Bronchial epithelial cell (primary cell): Measurements from ENCODE around the gene NTPCR. TPM values are rescaled to one million over a fixed set of nuclear protein-coding genes. Genes with fewer than 3 reads are reported as not detected.

Source experiments
- DNase-seq: peaks from one replicate; pipeline ENCODE4 v3.0.0-alpha.2; 2010; ENCODE audit warnings: low read depth
- FAIRE-seq: peaks from 2 replicates; lab custom pipeline; 2011; peaks lifted over from hg19 to GRCh38; lab: Jason Lieb, UNC
- H3K27me3 ChIP-seq: 2 replicates; pipeline ENCODE4 v1.5.1; 2011; ENCODE audit warnings: low read length; ENCODE audit not compliant: control insufficient read depth, insufficient read depth
- H3K36me3 ChIP-seq: 2 replicates; pipeline ENCODE4 v1.5.1; 2011; ENCODE audit warnings: low read length; ENCODE audit not compliant: control insufficient read depth, insufficient read depth
- H3K4me3 ChIP-seq: 2 replicates; pipeline ENCODE4 v1.5.1; 2011; ENCODE audit warnings: mild to moderate bottlenecking, low read depth, low read length, control low read depth
- total RNA-seq: library from RNA; depleted of rRNA; stranded (reverse); fragments of >200 nt; gene quantifications from 2 replicates; pipeline ENCODE4 v1.2.1, GENCODE V29; 2014
- TF ChIP-seq, protein P1 (sequence below): IDR thresholded peaks from 2 replicates; pipeline ENCODE4 v1.5.1; 2011; ENCODE audit warnings: mild to moderate bottlenecking, moderate library complexity, low read length, control low read depth, inconsistent platforms; ENCODE audit not compliant: insufficient read depth, severe bottlenecking

NTPCR gene
- total RNA-seq, 1 donor from 2014 or later, result 13.4 TPM

DNA sequence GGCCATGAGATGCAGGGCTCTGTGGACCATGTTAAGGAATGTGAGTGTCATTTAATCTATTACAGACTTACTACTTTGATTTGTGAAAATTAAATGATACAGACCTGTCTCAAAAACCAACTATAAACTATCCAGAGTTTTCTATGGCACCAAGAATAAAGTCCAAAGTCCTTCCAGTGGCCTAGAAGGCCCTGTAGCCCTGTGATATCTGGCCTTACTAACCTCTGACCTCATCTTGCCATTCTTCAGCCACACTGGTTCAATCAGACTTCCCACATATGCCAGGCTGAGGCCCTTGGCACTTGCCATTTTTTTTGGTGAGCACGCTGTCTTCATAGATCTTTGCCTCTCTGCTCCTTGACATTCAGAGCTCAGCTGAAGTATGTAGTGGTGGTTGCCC is 7.7 kb downstream of the NTPCR start:
- no peak for FAIRE-seq
- H3K4me3 ChIP-seq, result no peak overlapping the region
- no peaks in the 10 kb centered on the region for H3K27me3 ChIP-seq
- TF ChIP-seq, protein P1, sequence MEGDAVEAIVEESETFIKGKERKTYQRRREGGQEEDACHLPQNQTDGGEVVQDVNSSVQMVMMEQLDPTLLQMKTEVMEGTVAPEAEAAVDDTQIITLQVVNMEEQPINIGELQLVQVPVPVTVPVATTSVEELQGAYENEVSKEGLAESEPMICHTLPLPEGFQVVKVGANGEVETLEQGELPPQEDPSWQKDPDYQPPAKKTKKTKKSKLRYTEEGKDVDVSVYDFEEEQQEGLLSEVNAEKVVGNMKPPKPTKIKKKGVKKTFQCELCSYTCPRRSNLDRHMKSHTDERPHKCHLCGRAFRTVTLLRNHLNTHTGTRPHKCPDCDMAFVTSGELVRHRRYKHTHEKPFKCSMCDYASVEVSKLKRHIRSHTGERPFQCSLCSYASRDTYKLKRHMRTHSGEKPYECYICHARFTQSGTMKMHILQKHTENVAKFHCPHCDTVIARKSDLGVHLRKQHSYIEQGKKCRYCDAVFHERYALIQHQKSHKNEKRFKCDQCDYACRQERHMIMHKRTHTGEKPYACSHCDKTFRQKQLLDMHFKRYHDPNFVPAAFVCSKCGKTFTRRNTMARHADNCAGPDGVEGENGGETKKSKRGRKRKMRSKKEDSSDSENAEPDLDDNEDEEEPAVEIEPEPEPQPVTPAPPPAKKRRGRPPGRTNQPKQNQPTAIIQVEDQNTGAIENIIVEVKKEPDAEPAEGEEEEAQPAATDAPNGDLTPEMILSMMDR, result no peak
- DNase-seq, result no peak
- peaks cover 4% of the 10 kb centered on the region for H3K36me3 ChIP-seq

DNA sequence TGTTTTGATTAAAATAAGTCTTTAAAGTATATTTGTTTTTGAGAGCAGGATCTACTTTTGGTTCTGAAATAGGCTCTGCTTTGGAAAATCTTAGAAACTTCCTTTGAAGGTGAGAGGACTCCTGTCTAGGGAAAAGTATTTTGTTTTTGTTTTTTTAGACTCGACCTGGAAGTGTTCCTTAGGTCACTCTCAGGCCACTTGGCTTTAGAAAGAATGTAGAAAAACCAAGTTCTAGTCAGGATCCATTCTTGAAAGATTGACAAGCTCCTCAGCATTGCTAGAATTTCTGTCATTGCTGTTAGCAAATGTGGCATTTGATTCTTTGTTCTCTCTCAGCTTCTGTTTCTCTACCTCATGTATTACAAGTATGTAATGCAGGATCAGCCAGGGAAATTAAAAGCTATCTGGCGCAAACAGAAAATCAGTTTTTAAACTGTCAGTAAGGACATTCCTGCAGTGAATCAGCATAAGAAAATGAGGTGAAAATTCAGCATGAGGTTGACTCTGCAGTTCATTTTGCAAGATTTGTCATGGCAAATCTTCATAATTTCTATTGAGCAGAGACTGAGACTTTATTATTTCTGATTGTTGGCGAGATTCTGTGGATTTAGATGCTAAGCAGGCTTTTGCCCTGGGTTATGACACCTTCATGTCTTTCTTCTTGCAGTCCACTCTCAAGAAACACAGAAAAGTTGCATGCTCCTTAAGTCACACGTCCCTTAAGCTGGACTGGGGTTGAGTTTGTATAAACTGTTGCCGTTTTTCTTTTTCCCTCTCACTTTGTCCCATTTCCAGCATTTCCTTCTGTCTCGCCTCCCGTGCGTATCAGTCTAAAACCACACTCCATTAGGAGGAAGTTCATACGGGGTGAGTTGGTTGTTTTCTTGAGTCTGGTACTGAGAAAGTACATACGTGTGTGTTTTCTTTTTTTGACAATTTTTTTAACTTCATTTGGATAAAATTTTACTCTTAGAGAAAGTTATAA is 12.6 kb downstream of the NTPCR start:
- DNase-seq (no peak), FAIRE-seq (no peak)
- H3K36me3 ChIP-seq, result peaks cover 7% of the 10 kb centered on the region
- H3K4me3 ChIP-seq, result no peak overlapping the region
- TF ChIP-seq, protein P1, result no peak
- H3K27me3 ChIP-seq, result no peaks in the 10 kb centered on the region

DNA sequence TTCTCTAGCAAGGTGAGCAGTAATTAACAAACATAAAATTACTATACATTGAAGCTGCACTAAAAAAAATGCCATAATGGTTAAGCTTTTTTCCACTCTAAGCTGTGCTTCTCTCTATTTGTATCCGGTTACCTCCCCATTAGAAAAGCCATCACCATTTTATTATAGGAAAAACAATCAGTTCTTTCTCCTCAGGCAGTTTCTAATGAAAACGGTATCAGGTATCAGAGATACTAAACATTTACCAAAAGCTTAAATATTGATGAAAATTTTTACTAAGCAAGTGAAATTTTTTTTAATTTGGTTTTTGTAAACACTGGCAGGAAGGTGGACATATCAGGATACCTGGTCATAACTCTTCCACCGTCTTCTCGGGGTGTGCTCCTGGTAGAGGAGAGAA is 14.2 kb downstream of the NTPCR start:
- Histone ChIP-seq H3K4me3 (no peak overlapping the region), H3K36me3 (peaks cover 10% of the 10 kb centered on the region), H3K27me3 (no peaks in the 10 kb centered on the region)
- no peak for DNase-seq
- TF ChIP-seq, protein P1, result no peak
- FAIRE-seq, result no peak

DNA sequence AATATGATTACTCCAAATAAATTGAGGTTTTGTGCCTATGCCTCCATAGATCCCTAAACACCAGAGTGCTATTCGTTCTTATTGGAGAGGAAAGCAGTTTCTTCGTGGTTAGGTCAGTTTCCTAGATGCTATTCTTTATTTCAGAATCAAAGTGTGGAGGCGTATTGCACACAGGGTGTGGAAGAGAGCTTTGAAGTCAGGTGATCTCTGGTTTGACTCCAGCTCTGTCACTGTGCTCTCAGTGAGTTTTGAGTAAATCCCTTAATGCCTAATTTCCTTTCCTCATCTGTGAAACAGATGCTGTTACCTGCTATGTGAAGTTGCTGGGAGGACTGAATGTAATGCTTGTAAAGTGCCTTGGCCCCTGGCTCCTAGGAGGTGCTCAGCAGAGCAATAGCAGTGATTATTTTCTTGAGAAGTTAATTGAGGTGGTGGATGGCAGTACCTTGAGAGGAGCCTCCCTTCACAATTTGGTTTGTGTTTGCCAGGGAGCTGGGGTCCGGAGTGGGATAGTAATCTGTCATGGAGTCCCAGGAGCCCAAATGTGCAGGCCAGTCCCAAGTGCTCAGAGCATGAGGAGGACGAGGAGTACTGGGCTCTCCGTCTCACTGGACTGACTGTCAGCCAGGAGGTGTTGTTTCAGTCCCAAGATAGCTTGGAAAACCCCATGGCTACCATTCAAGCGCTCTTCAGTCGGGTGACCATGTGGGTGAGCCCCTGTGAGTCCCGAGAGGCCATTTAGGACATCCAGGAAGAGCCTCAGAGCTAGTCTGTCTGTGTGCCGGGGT is 14.9 kb downstream of the NTPCR start:
- FAIRE-seq, result no peak
- TF ChIP-seq, protein P1, result no peak
- no peak for DNase-seq
- peaks cover 14% of the 10 kb centered on the region for H3K36me3 ChIP-seq
- H3K27me3 ChIP-seq, result no peaks in the 10 kb centered on the region
- H3K4me3 ChIP-seq, result no peak overlapping the region

DNA sequence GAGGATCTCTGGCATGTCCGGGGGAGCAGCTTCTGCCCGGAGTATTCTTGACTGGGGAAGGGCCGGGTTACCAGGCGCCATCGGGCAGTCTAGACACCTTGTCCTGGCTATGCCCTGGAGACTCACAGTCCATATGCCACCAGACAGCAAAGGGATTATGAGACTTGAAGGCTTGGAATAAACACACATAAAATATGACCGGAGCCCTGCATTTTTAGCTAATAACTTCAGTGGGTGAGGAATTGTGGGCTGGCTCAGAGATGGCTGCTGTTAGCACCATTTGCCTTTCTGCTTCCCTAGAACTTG is 15.5 kb downstream of the NTPCR start:
- TF ChIP-seq, protein P1, result no peak
- FAIRE-seq (no peak), DNase-seq (no peak)
- Histone ChIP-seq H3K27me3 (no peaks in the 10 kb centered on the region), H3K36me3 (peaks cover 17% of the 10 kb centered on the region), H3K4me3 (no peak overlapping the region)
